Panc1 (cell line): Measurements from ENCODE around the gene C3orf49. TPM values are rescaled to one million over a fixed set of nuclear protein-coding genes. Genes with fewer than 3 reads are reported as not detected.

Experiments
- ATAC-seq: fragments of 200-7000 bp; cut with Tn5 transposase; 2 replicates; pipeline ENCODE4 v1.9.1; 2020; ENCODE audit warnings: mild to moderate bottlenecking, moderate library complexity
- BruUV-seq: library from RNA; stranded (reverse); fragments of 400-500 nt; replicated peaks from 2 replicates; lab custom pipeline; 2021; lab: Mats Ljungman, UMichigan
- CTCF ChIA-PET: fragments of 300-600 bp; sonication (Branson Sonifier 250); formaldehyde crosslinking; loops from one replicate; lab custom pipeline; 2022; ENCODE audit warnings: antibody characterized with exemption; lab: Charles Lee
- POLR2A ChIA-PET: fragments of 300-600 bp; sonication (Branson Sonifier 250); formaldehyde crosslinking; loops from one replicate; lab custom pipeline; 2022; ENCODE audit warnings: antibody characterized with exemption; lab: Charles Lee
- DNase-seq: peaks from one replicate; pipeline ENCODE4 v3.0.0-alpha.2; 2010; ENCODE audit warnings: low read depth, low spot score
- H3K27ac ChIP-seq: 2 replicates; pipeline ENCODE4 v1.5.1; 2011; ENCODE audit warnings: mild to moderate bottlenecking, low read length, inconsistent platforms
- H3K27me3 ChIP-seq: fragments of 200-500 bp; sonication (Bioruptor generic); 2 replicates; pipeline ENCODE4 v1.6.0; 2014; ENCODE audit warnings: low read length, inconsistent platforms; ENCODE audit not compliant: control insufficient read depth, insufficient read depth
- H3K36me3 ChIP-seq: fragments of 200-500 bp; sonication (Bioruptor generic); 2 replicates; pipeline ENCODE4 v1.5.1; 2014; ENCODE audit warnings: inconsistent platforms, mild to moderate bottlenecking, low read length, moderate library complexity; ENCODE audit not compliant: control insufficient read depth, insufficient read depth
- H3K4me1 ChIP-seq: 2 replicates; pipeline ENCODE4 v1.5.1; 2011; ENCODE audit warnings: inconsistent platforms, mild to moderate bottlenecking, low read length, moderate library complexity; ENCODE audit not compliant: control insufficient read depth, insufficient read depth
- H3K4me3 ChIP-seq, 2 experiments: 2 replicates each; pipeline ENCODE4 v1.5.1; 2011 to 2012; ENCODE audit warnings: low read depth in 2 of 2, low read length in 2 of 2, mild to moderate bottlenecking in 2 of 2, inconsistent platforms in 1 of 2, moderate library complexity in 1 of 2
- H3K9me3 ChIP-seq: fragments of 200-500 bp; sonication (Bioruptor generic); 2 replicates; pipeline ENCODE4 v1.5.1; 2014; ENCODE audit warnings: low read depth, mild to moderate bottlenecking, inconsistent platforms, low read length, moderate library complexity; ENCODE audit not compliant: control insufficient read depth, insufficient read depth
- CTCF ChIP-seq: fragments of 450-650 bp; IDR thresholded peaks from 2 replicates; pipeline ENCODE4 v1.5.1; 2017; ENCODE audit warnings: mild to moderate bottlenecking
- POLR2AphosphoS5 ChIP-seq: IDR thresholded peaks from 2 replicates; pipeline ENCODE4 v1.6.1; 2012; ENCODE audit warnings: mild to moderate bottlenecking, low read depth, low read length, moderate library complexity
- SIN3A ChIP-seq: IDR thresholded peaks from 2 replicates; pipeline ENCODE4 v1.6.1; 2012; ENCODE audit warnings: low read depth, mild to moderate bottlenecking, low read length, moderate library complexity, borderline replicate concordance; ENCODE audit not compliant: insufficient read depth
- TCF7L2 ChIP-seq: IDR thresholded peaks from 2 replicates; pipeline ENCODE4 v1.6.1; 2011; ENCODE audit warnings: mild to moderate bottlenecking, low read depth, low read length, inconsistent platforms
- in situ Hi-C: cut with HindIII; loops from 2 replicates; pipeline ENCODE4 v1.10.0; 2016; ENCODE audit warnings: low sequenced_read_pairs, low pct_unique_long_range_greater_than_20kb
- intact Hi-C: fragments of 100-400 bp; cut with micrococcal nuclease; formaldehyde crosslinking; loops from one replicate; pipeline ENCODE4 v1.10.0; 2022; ENCODE audit not compliant: unreplicated experiment
- total RNA-seq: library from RNA; stranded (reverse); gene quantifications from one replicate; pipeline ENCODE4 v1.2.1, GENCODE V29; 2021; ENCODE audit not compliant: unreplicated experiment
- TF ChIP-seq, protein P1 (sequence below), 2 experiments: IDR thresholded peaks; 2 replicates each; pipeline ENCODE4 v1.6.1; 2011 to 2012; ENCODE audit warnings: low read depth in 2 of 2, control low read depth in 1 of 2, low read length in 1 of 2, mild to moderate bottlenecking in 1 of 2, moderate library complexity in 1 of 2; ENCODE audit not compliant: insufficient read depth in 1 of 2

C3orf49 gene
- total RNA-seq, 1 experiment from 2014 or later: not detected

DNA sequence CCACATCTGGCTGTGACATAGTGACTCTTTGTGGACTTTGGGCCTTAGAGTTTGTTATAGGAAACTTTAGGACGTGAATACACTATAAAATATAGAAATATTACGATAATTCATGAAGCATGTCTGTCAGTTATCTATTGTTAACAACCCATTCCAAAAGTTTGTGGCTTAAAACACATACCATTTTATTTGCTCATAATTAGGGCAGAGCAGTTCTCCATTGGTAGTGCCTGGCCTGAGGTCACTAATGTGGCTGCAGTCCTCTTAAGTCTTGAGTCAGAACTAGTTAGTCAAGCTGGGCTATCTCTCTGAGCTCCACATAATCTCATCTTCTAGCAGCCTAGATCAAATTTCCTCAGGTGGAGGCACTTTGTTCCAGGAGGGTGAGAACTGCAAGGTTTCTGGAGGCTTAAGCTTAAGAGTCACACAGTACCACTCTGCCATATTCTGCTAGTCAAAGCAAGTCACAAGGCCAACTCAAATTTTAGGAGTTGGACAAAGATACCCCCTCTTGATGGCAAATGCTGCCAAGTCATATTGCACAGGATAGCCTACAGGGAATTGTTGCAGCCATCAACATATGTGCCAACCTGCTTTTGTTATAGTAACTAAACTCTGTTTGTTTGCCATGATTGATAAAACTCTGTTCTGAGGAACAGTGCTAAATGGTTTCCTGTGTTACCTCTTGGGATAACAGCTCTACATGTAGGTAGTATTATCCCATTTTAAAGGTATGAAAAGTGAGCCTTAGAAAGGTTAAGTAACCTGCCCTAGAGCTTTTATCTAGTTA lies 53.2 kb downstream of the C3orf49 start:
- DNase-seq: no peak
- Histone ChIP-seq H3K4me3 (no peak overlapping the region), H3K27me3 (no peaks in the 10 kb centered on the region), H3K27ac (no peak overlapping the region), H3K9me3 (no peaks in the 10 kb centered on the region), H3K36me3 (no peaks in the 10 kb centered on the region), H3K4me1 (no peaks in the 10 kb centered on the region)
- in situ Hi-C loops (no loop called here), intact Hi-C loops (no loop called here)
- BruUV-seq: no TSS peak
- ChIA-PET POLR2A (no interaction called here), CTCF (no interaction called here)
- no peak for TF ChIP-seq CTCF
- TF ChIP-seq, protein P1, sequence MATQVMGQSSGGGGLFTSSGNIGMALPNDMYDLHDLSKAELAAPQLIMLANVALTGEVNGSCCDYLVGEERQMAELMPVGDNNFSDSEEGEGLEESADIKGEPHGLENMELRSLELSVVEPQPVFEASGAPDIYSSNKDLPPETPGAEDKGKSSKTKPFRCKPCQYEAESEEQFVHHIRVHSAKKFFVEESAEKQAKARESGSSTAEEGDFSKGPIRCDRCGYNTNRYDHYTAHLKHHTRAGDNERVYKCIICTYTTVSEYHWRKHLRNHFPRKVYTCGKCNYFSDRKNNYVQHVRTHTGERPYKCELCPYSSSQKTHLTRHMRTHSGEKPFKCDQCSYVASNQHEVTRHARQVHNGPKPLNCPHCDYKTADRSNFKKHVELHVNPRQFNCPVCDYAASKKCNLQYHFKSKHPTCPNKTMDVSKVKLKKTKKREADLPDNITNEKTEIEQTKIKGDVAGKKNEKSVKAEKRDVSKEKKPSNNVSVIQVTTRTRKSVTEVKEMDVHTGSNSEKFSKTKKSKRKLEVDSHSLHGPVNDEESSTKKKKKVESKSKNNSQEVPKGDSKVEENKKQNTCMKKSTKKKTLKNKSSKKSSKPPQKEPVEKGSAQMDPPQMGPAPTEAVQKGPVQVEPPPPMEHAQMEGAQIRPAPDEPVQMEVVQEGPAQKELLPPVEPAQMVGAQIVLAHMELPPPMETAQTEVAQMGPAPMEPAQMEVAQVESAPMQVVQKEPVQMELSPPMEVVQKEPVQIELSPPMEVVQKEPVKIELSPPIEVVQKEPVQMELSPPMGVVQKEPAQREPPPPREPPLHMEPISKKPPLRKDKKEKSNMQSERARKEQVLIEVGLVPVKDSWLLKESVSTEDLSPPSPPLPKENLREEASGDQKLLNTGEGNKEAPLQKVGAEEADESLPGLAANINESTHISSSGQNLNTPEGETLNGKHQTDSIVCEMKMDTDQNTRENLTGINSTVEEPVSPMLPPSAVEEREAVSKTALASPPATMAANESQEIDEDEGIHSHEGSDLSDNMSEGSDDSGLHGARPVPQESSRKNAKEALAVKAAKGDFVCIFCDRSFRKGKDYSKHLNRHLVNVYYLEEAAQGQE (IDR thresholded peaks at IDR 0.05; ENCODE audit: insufficient read depth in 1 of 2, low read depth in 2 of 2, low read length in 1 of 2): no peak
- ATAC-seq: no peak

DNA sequence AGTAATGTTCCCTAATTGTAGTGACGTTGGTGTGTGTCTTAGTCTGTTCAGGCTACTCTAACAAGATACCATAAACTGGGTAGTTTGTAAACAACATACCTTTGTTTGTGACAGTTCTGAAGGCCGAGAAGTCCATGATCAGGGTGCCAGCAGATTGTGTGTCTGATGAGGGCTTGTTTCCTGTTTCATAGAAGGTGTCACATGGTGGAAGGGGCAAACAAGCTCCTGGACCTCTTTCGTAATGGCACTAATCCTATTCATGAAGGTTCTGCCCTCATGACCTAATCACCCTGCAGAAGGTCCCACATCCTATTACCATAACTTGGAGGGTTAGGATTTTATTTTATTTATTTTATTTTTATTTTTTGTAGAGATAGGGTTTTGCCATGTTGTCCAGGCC lies 55.7 kb downstream of the C3orf49 start:
- Histone ChIP-seq H3K4me3 (no peak overlapping the region), H3K4me1 (no peaks in the 10 kb centered on the region; the same call in 1 of the 2 replicates), H3K27me3 (no peaks in the 10 kb centered on the region), H3K36me3 (no peaks in the 10 kb centered on the region), H3K9me3 (no peaks in the 10 kb centered on the region), H3K27ac (no peak overlapping the region)
- ChIA-PET CTCF (no interaction called here), POLR2A (no interaction called here)
- ATAC-seq (no peak), DNase-seq (no peak)
- intact Hi-C loops (no loop called here), in situ Hi-C loops (no loop called here)
- BruUV-seq: no TSS peak
- TF ChIP-seq, protein P1 (IDR thresholded peaks at IDR 0.05; ENCODE audit: insufficient read depth in 1 of 2, low read depth in 2 of 2, low read length in 1 of 2): no peak
- TF ChIP-seq TCF7L2: no peak
- TF ChIP-seq POLR2AphosphoS5: no peak
- no peak for TF ChIP-seq SIN3A
- no peak for TF ChIP-seq CTCF
